HCT116 (cell line): ENCODE measurements around the gene TXLNG.

Experiments used
- EZH2 ChIP-seq: fragments of 200-600 bp; sonication (generic); IDR thresholded peaks from 2 replicates; pipeline ENCODE4 v1.6.1; 2017; ENCODE audit warnings: antibody characterized with exemption, mixed run types
- ZNF274 ChIP-seq: fragments of 200-500 bp; sonication (Bioruptor generic); IDR thresholded peaks from 2 replicates; pipeline ENCODE4 v1.6.1; 2014; ENCODE audit warnings: mild to moderate bottlenecking, low read depth, low read length, inconsistent platforms
- TF ChIP-seq, protein P1 (sequence below), 3 experiments: fragments of 200-600 bp in 1 of 3; sonication (generic) in 1 of 3; IDR thresholded peaks in 2 of 3; conservative IDR thresholded peaks in 1 of 3; 2 replicates each; pipeline ENCODE4 v1.5.1; 2012 to 2017; ENCODE audit warnings: low read depth in 2 of 3, low read length in 2 of 3, antibody characterized with exemption in 1 of 3, borderline replicate concordance in 1 of 3, control low read depth in 1 of 3, mild to moderate bottlenecking in 1 of 3, mixed read lengths in 1 of 3, mixed run types in 1 of 3, moderate library complexity in 1 of 3; ENCODE audit not compliant: insufficient read depth in 1 of 3
- TF ChIP-seq, protein P2 (sequence below): IDR thresholded peaks from 2 replicates; pipeline ENCODE4 v1.6.1; 2012

DNA sequence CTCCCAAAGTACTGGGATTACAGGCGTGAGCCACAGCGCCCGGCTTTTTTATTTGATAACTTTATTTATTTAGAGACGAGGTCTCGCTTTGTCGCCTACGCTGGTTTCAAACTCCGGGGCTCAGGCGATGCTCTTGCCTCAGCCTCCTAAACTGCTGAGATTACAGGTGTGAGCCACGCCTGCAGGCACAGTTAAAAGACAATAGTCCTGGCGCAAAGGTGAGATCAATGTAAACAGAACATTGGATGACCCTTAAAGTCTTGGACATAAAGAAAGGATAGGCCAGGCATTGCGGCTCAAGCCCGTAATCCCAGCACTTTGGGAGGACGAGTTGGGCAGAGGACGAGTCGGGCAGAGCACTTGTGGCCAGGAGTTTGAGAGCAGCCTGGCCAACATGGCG, 2.8 kb upstream of the TXLNG start:
- TF ChIP-seq ZNF274 (no peak), EZH2 (no peak)
- TF ChIP-seq, protein P1, sequence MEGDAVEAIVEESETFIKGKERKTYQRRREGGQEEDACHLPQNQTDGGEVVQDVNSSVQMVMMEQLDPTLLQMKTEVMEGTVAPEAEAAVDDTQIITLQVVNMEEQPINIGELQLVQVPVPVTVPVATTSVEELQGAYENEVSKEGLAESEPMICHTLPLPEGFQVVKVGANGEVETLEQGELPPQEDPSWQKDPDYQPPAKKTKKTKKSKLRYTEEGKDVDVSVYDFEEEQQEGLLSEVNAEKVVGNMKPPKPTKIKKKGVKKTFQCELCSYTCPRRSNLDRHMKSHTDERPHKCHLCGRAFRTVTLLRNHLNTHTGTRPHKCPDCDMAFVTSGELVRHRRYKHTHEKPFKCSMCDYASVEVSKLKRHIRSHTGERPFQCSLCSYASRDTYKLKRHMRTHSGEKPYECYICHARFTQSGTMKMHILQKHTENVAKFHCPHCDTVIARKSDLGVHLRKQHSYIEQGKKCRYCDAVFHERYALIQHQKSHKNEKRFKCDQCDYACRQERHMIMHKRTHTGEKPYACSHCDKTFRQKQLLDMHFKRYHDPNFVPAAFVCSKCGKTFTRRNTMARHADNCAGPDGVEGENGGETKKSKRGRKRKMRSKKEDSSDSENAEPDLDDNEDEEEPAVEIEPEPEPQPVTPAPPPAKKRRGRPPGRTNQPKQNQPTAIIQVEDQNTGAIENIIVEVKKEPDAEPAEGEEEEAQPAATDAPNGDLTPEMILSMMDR (IDR thresholded peaks at IDR 0.05 in 2 of 3, conservative IDR thresholded peaks at IDR 0.05 in 1 of 3; ENCODE audit: borderline replicate concordance in 1 of 3, insufficient read depth in 1 of 3, low read depth in 2 of 3, low read length in 2 of 3): no peak
- TF ChIP-seq, protein P2, sequence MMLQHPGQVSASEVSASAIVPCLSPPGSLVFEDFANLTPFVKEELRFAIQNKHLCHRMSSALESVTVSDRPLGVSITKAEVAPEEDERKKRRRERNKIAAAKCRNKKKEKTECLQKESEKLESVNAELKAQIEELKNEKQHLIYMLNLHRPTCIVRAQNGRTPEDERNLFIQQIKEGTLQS: no peak
